PFSK-1 (cell line): ENCODE measurements around the gene ASB10.

Experiments
- FOXP2 ChIP-seq: optimal IDR thresholded peaks from 2 replicates; pipeline ENCODE3; 2011; ENCODE audit warnings: borderline replicate concordance, control low read depth, inconsistent platforms; ENCODE audit not compliant: insufficient read depth; ENCODE audit errors: extremely low read length, extremely low read depth
- POLR2AphosphoS5 ChIP-seq: IDR thresholded peaks from 2 replicates; pipeline ENCODE4 v1.6.1; 2012; ENCODE audit warnings: low read depth, mild to moderate bottlenecking, control low read depth, low read length, moderate library complexity
- REST ChIP-seq, 2 experiments: IDR thresholded peaks; 2 replicates each; pipeline versions ENCODE4 v1.6.1 to v1.8.0; 2011 to 2012; ENCODE audit warnings: low read depth in 2 of 2, low read length in 2 of 2, control low read depth in 1 of 2, inconsistent platforms in 1 of 2, mild to moderate bottlenecking in 1 of 2, moderate library complexity in 1 of 2; ENCODE audit not compliant: insufficient read depth in 1 of 2
- SIN3A ChIP-seq: IDR thresholded peaks from 2 replicates; pipeline ENCODE4 v1.6.1; 2012; ENCODE audit warnings: mild to moderate bottlenecking, low read length, moderate library complexity, borderline replicate concordance; ENCODE audit not compliant: insufficient read depth
- TAF1 ChIP-seq: IDR thresholded peaks from 2 replicates; pipeline ENCODE4 v1.6.1; 2012; ENCODE audit warnings: low read length, control low read depth, borderline replicate concordance; ENCODE audit not compliant: insufficient read depth

Gene ASB10

GRCh38 chr7:151168787-151169162 lies 18.3 kb downstream of the ASB10 start:
- TF ChIP-seq POLR2AphosphoS5 (no peak), SIN3A (no peak), TAF1 (no peak), FOXP2 (no peak), REST (IDR thresholded peaks at IDR 0.05; ENCODE audit: insufficient read depth in 1 of 2, low read depth in 2 of 2, low read length in 2 of 2) (no peak)

GRCh38 chr7:151168003-151168786 lies 18.9 kb downstream of the ASB10 start:
- TF ChIP-seq FOXP2 (no peak), SIN3A (no peak), REST (IDR thresholded peaks at IDR 0.05; ENCODE audit: insufficient read depth in 1 of 2, low read depth in 2 of 2, low read length in 2 of 2) (no peak), TAF1 (no peak), POLR2AphosphoS5 (no peak)

- no peak for TF ChIP-seq FOXP2
- TF ChIP-seq SIN3A, result no peak
- no peak for TF ChIP-seq POLR2AphosphoS5
- no peak for TF ChIP-seq TAF1
- TF ChIP-seq REST (IDR thresholded peaks at IDR 0.05; ENCODE audit: insufficient read depth in 1 of 2, low read depth in 2 of 2, low read length in 2 of 2), result no peak
These were observed 19.7 kb downstream of the ASB10 start, which contains the start of gene GBX1 for GRCh38 chr7:151167197-151167961. GBX1 (minus strand) TSS chr7:151167694; CDS start chr7:151167548, 146 bp downstream.

GRCh38 chr7:151166629-151167196 lies 20.3 kb downstream of the ASB10 start:
- TF ChIP-seq REST (IDR thresholded peaks at IDR 0.05; ENCODE audit: insufficient read depth in 1 of 2, low read depth in 2 of 2, low read length in 2 of 2), result no peak
- no peak for TF ChIP-seq FOXP2
- no peak for TF ChIP-seq SIN3A
- no peak for TF ChIP-seq TAF1
- TF ChIP-seq POLR2AphosphoS5, result no peak
